ENCODE results near the gene TIMP3. TPM values are rescaled to one million over a fixed set of nuclear protein-coding genes. Genes with fewer than 3 reads are reported as not detected.
A peak's percentile ranks its signal among the peaks of the same experiment; 100 is the strongest.

The TIMP3 gene
- total RNA-seq, 1 experiment from 2014 or later: 0.87 TPM

- H3K36me3 Mint-ChIP-seq (ENCODE audit: insufficient read depth in 1 of 3, low read depth in 3 of 3): peaks cover 3 to 13% (median 4%) of the 10 kb centered on the region in 3 experiments; a peak in 5 of 7 replicates
- no peak overlapping the region for H3K27ac ChIP-seq (ENCODE audit: insufficient read length, low read depth, low read length)
These were observed 95.4 kb downstream of the TIMP3 start for GRCh38 chr22:32896891-32897290.

More at GRCh38 chr22:32896891-32897290, 95.4 kb downstream of the TIMP3 start:
- Histone ChIP-seq H3K23ac (ENCODE audit: insufficient read length, low read depth, low read length) (no peak overlapping the region), H2BK20ac (ENCODE audit: low read depth, low read length, poor library complexity, severe bottlenecking) (no peak overlapping the region), H3K56ac (ENCODE audit: insufficient read length, low read depth, low read length) (no peak overlapping the region), H4K20me1 (ENCODE audit: control insufficient read depth, insufficient read depth, insufficient read length) (no peaks in the 10 kb centered on the region), H3K9ac (ENCODE audit: extremely low read depth, insufficient read length, low read length) (no peak overlapping the region), H3K4me1 (ENCODE audit: insufficient read depth, low read length) (no peaks in the 10 kb centered on the region), H4K91ac (ENCODE audit: insufficient read length, low read depth, low read length) (no peak overlapping the region), H4K8ac (replicated peaks; ENCODE audit: insufficient read length, low read depth, low read length) (no peak overlapping the region), H3K9me3 (ENCODE audit: control insufficient read depth, low read depth, low read length) (no peaks in the 10 kb centered on the region), H3K4me2 (ENCODE audit: insufficient read depth, insufficient read length, low read length) (no peak overlapping the region), H3K79me2 (ENCODE audit: insufficient read depth, low read length) (no peaks in the 10 kb centered on the region), H2AK5ac (ENCODE audit: insufficient read length, low read length) (no peak overlapping the region), H2BK15ac (ENCODE audit: low read depth, low read length) (no peak overlapping the region), H3K4ac (ENCODE audit: low read depth, low read length) (no peak overlapping the region), H3K18ac (ENCODE audit: insufficient read length, low read depth, low read length) (no peak overlapping the region), H2AFZ (ENCODE audit: low read length) (no peak overlapping the region), H3K27me3 (ENCODE audit: insufficient read depth, low read length) (no peaks in the 10 kb centered on the region), H3K14ac (ENCODE audit: insufficient read depth, low read length) (no peak overlapping the region), H3K79me1 (ENCODE audit: insufficient read depth, low read depth, low read length, poor library complexity, severe bottlenecking) (no peaks in the 10 kb centered on the region), H2BK120ac (ENCODE audit: low read depth, low read length, poor library complexity, severe bottlenecking) (no peak overlapping the region), H2BK12ac (ENCODE audit: insufficient read length, low read depth, low read length) (no peak overlapping the region), H3K23me2 (ENCODE audit: insufficient read length, low read depth, low read length, poor library complexity, severe bottlenecking) (no peaks in the 10 kb centered on the region), H3T11ph (ENCODE audit: low read length) (no peak overlapping the region), H2BK5ac (ENCODE audit: insufficient read length, low read length) (no peak overlapping the region), H4K5ac (ENCODE audit: insufficient read length, low read depth, low read length) (no peak overlapping the region)
- no peak for DNase-seq
- Mint-ChIP-seq H3K4me1 (no peaks in the 10 kb centered on the region), H3K27me3 (ENCODE audit: low read depth) (no peaks in the 10 kb centered on the region), H3K4me3 (no peak overlapping the region), H3K27ac (peak overlapping the region in 1 of 3 experiments; percentile 98; a peak in 1 of 7 replicates), H3K9me3 (no peaks in the 10 kb centered on the region)
- no peak for TF ChIP-seq CTCF (conservative IDR thresholded peaks at IDR 0.05)
- no CpG with 5 or more reads among the region's 7 CpGs for WGBS (ENCODE audit: extremely low coverage, insufficient read length, low lambda C conversion rate)
